Measurements from ENCODE around the gene DNAH8.

- TF ChIP-seq CTCF (IDR thresholded peaks at IDR 0.05) (no peak), POLR2A (IDR thresholded peaks at IDR 0.05) (no peak)
Measured at GRCh38 chr6:38901802-38902522, 186.9 kb downstream of the DNAH8 start.

All from testis (tissue), 2 donors.